EH (cell line): ENCODE measurements around the gene SAFB.
"Not testable (repeated sequence)": the region's sequence is repeated elsewhere in the genome, so short reads cannot be mapped to it uniquely, and the experiment has no call there.

Source experiments
- DNase-seq: peaks from one replicate; pipeline ENCODE4 v3.0.0-alpha.2; 2015; ENCODE audit warnings: low read depth

SAFB gene

DNA sequence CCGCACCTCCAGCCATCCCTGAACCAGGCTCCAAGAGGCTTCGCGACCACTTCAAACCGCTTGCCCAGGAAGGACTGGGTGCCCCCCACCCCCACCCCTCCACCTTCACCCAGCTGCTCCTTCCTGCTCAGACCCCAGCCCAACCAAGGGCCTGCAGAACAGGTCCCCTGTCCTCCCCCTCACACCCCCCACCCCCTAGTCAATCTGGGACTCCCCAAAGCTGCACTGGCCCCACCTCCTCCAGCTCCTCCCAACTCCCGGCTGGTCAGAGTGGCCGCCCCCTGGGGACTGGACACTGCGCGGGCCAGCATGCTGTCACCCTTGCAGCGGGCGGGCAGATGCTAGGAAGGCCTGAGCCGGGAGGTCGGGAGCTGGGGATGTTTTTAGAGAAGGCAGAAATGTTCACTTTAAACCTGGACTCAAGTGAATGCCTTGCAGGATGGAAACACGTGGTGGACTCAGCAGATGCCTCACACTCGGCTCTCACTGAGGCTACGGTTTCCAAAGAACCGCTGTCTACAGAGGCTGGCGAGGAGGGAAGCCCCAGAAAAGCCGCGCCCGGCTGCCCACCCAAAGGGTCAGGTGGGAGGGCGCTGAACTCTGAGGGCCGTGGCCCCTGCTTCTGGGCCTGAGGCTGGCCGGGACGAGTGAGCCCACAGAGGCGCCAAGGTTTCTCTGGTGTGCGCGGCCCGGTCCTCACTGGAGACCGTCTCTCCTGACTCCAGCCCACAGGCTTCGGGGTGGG is 75.2 kb downstream of the SAFB start:
- DNase-seq: no peak

GRCh38 chr19:5698635-5699422 is 75.9 kb downstream of the SAFB start:
- no peak for DNase-seq

GRCh38 chr19:5700455-5701092 is 77.7 kb downstream of the SAFB start:
- DNase-seq: no peak

- DNase-seq: not testable (repeated sequence)
These were observed 79.1 kb downstream of the SAFB start for GRCh38 chr19:5702053-5702410.

- DNase-seq: no peak
These were observed 81.2 kb downstream of the SAFB start for GRCh38 chr19:5703819-5704818.

- DNase-seq: no peak
These were observed 82.7 kb downstream of the SAFB start for GRCh38 chr19:5705552-5705951.

GRCh38 chr19:5706876-5707573 is 84.1 kb downstream of the SAFB start:
- DNase-seq: no peak

DNA sequence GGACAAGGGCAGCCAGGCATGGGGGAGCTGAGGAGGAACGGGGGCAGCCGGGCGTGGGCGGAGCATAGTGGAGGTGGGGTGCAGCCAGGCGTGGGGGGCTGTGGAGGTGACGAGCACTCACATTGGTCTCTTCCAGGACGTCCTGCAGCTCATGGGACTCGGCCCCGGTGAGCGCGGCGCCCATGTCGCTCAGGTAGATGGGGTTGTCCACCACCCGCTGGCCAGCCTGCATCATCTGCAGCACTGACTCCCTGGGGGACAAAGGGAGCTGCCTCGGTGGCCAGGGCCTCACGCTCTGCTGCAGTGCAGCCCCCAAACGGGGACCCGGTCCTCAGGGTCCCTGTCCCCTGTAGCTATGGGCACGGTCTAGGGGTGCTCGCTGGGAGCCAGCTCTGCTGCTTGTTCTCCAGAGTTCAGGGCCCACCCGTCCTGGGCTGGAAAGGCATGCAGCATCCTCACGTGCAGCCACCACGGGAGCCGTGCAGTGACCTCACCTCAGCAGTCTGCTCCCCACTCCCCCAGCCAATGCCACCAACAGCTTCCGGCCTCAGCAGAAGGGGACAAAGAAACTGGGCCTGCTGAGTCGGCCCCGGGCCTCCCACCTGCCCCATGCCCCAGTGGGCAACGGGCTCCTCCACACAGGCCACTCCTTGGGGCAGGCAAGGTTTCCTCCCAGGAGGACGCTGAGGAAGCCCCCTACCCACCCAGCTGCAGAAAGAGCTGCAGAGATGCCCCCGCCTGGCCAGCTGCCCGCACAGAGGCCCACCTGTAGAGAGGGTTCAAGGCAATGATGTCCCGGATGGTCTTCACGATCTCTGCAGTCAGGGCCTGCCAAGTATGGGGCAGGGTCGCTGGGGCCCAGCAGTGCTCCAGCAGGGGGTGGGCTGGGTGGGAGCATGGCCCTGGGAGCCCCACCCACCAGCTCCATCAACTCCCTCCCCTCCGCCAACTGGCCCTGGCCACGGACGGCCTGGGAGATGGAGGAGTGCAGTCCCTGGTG is 85.0 kb downstream of the SAFB start:
- DNase-seq: no peak

- DNase-seq: no peak
These were observed 88.1 kb downstream of the SAFB start for GRCh38 chr19:5711025-5711424.

GRCh38 chr19:5711713-5712161 is 88.9 kb downstream of the SAFB start:
- no peak for DNase-seq

DNA sequence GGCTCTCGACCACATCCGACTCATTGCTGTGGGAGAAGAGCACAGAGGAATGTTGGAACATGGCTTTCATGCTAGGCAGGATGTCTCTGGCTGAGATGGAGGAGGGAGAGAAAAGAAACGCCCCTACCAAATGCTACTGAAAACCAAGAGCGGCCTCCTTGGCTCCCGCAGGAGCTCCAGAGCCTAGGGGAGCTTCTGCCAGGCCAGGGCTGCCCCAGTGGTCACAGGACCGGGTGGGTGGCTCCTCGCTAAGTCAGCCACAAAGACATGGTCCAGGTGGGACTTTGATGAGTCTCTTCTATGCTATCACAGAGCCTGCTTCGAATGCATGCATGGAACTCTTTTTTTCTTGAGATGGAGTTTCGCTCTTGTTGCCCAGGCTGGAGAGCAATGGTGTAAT is 90.3 kb downstream of the SAFB start:
- DNase-seq: no peak

DNA sequence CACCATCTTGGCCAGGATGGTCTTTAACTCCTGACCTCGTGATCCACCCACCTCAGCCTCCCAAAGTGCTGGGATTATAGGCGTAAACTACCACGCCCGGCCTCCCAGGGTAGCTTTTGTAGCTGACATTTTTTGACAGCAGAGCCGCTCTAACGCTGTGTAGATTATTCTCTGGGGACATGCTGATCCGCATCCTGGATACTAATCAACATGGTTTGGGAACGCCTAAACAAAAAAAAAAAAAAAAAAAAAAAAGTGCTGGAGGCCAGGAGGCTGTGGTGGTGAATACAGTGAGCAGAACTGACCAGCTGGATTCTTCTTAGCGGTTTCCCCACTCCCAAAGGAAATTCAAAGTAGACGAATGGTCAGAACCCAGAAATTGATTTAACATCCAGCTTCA is 91.9 kb downstream of the SAFB start:
- DNase-seq: no peak

GRCh38 chr19:5717215-5717935 is 94.5 kb downstream of the SAFB start:
- no peak for DNase-seq
